ENCODE results near the gene TNFRSF1B.
A peak's percentile ranks its signal among the peaks of the same experiment; 100 is the strongest.

Gene TNFRSF1B

DNA sequence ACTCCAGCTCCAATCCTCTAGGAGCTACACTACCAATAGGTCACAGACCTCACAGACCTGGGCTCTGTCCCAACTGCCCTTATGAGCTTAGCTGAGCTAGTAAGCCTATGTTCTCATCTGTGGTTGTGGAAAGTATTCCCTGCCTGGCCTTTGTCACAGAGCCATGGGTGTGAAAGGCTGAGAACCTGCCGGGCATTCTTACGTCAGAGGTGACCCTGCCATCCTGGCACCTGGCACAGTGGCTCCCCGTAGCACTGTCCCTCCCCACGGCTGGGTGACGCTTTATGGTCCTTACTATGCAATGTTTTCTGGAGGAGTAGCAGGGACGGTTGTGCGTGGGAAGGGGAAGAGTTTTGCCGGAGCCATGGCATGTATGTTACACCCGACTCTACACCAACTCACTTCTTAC, 3.5 kb downstream of the TNFRSF1B start:
- H3K4me1 Mint-ChIP-seq (ENCODE audit: low read depth): peaks cover 94% of the 10 kb centered on the region
- intact Hi-C loops (cut with micrococcal nuclease): no loop called here
- H3K4me3 Mint-ChIP-seq: peak overlapping the region; percentile 51
- H3K27me3 Mint-ChIP-seq: no peaks in the 10 kb centered on the region
- H3K36me3 Mint-ChIP-seq (ENCODE audit: low read depth): peaks cover 61% of the 10 kb centered on the region
- peak overlapping the region; percentile 78 for H3K27ac Mint-ChIP-seq
- H3K9me3 Mint-ChIP-seq: no peaks in the 10 kb centered on the region

- no peaks in the 10 kb centered on the region for H3K27me3 Mint-ChIP-seq
- H3K4me1 Mint-ChIP-seq (ENCODE audit: low read depth): peaks cover 94% of the 10 kb centered on the region
- intact Hi-C loops (cut with micrococcal nuclease): no loop called here
- H3K4me3 Mint-ChIP-seq: peak overlapping the region; percentile 49
- peaks cover 73% of the 10 kb centered on the region for H3K36me3 Mint-ChIP-seq (ENCODE audit: low read depth)
- H3K27ac Mint-ChIP-seq: peak overlapping the region; percentile 78
- no peaks in the 10 kb centered on the region for H3K9me3 Mint-ChIP-seq
Observed at GRCh38 chr1:12171206-12172041, 4.6 kb downstream of the TNFRSF1B start.

GRCh38 chr1:12172042-12172851, 5.5 kb downstream of the TNFRSF1B start:
- H3K4me3 Mint-ChIP-seq: peak overlapping the region; percentile 52
- peak overlapping the region; percentile 78 for H3K27ac Mint-ChIP-seq
- no peaks in the 10 kb centered on the region for H3K9me3 Mint-ChIP-seq
- H3K4me1 Mint-ChIP-seq (ENCODE audit: low read depth): peaks cover 99% of the 10 kb centered on the region
- intact Hi-C loops (cut with micrococcal nuclease): no loop called here
- no peaks in the 10 kb centered on the region for H3K27me3 Mint-ChIP-seq
- H3K36me3 Mint-ChIP-seq (ENCODE audit: low read depth): peaks cover 76% of the 10 kb centered on the region

- H3K4me1 Mint-ChIP-seq (ENCODE audit: low read depth): peaks cover 99% of the 10 kb centered on the region
- intact Hi-C loops (cut with micrococcal nuclease): no loop called here
Observed at GRCh38 chr1:12173041-12173509, 6.3 kb downstream of the TNFRSF1B start.

GRCh38 chr1:12173631-12174121, 6.9 kb downstream of the TNFRSF1B start:
- H3K36me3 Mint-ChIP-seq (ENCODE audit: low read depth): peaks cover 74% of the 10 kb centered on the region
- intact Hi-C loops (cut with micrococcal nuclease): no loop called here

More at GRCh38 chr1:12173041-12173509, 6.3 kb downstream of the TNFRSF1B start:
- peak overlapping the region; percentile 78 for H3K27ac Mint-ChIP-seq
- no peaks in the 10 kb centered on the region for H3K9me3 Mint-ChIP-seq
- H3K4me3 Mint-ChIP-seq: no peak overlapping the region
- H3K27me3 Mint-ChIP-seq: no peaks in the 10 kb centered on the region
- H3K36me3 Mint-ChIP-seq (ENCODE audit: low read depth): peaks cover 74% of the 10 kb centered on the region

GRCh38 chr1:12174924-12175810, 8.4 kb downstream of the TNFRSF1B start:
- Mint-ChIP-seq H3K4me3 (peak overlapping the region; percentile 35), H3K4me1 (ENCODE audit: low read depth) (peaks cover 99% of the 10 kb centered on the region), H3K36me3 (ENCODE audit: low read depth) (peaks cover 74% of the 10 kb centered on the region), H3K27ac (peak overlapping the region; percentile 78), H3K9me3 (no peaks in the 10 kb centered on the region), H3K27me3 (no peaks in the 10 kb centered on the region)
- intact Hi-C loops (cut with micrococcal nuclease): no loop called here

More at GRCh38 chr1:12173631-12174121, 6.9 kb downstream of the TNFRSF1B start:
- peaks cover 99% of the 10 kb centered on the region for H3K4me1 Mint-ChIP-seq (ENCODE audit: low read depth)
- no peaks in the 10 kb centered on the region for H3K27me3 Mint-ChIP-seq
- H3K27ac Mint-ChIP-seq: peak overlapping the region; percentile 78
- no peak overlapping the region for H3K4me3 Mint-ChIP-seq
- no peaks in the 10 kb centered on the region for H3K9me3 Mint-ChIP-seq

- peaks cover 74% of the 10 kb centered on the region for H3K36me3 Mint-ChIP-seq (ENCODE audit: low read depth)
- intact Hi-C loops (cut with micrococcal nuclease): no loop called here
- H3K9me3 Mint-ChIP-seq: no peaks in the 10 kb centered on the region
- peaks cover 100% of the 10 kb centered on the region for H3K4me1 Mint-ChIP-seq (ENCODE audit: low read depth)
- H3K27ac Mint-ChIP-seq: peak overlapping the region; percentile 78
- no peaks in the 10 kb centered on the region for H3K27me3 Mint-ChIP-seq
- H3K4me3 Mint-ChIP-seq: no peak overlapping the region
Observed at GRCh38 chr1:12176298-12177118, 9.7 kb downstream of the TNFRSF1B start.

GRCh38 chr1:12177156-12177998, 10.6 kb downstream of the TNFRSF1B start:
- H3K4me3 Mint-ChIP-seq: peak overlapping the region; percentile 11
- H3K36me3 Mint-ChIP-seq (ENCODE audit: low read depth): peaks cover 74% of the 10 kb centered on the region
- no peaks in the 10 kb centered on the region for H3K9me3 Mint-ChIP-seq
- no peaks in the 10 kb centered on the region for H3K27me3 Mint-ChIP-seq
- intact Hi-C loops (cut with micrococcal nuclease): no loop called here
- peak overlapping the region; percentile 96 for H3K27ac Mint-ChIP-seq
- peaks cover 100% of the 10 kb centered on the region for H3K4me1 Mint-ChIP-seq (ENCODE audit: low read depth)

DNA sequence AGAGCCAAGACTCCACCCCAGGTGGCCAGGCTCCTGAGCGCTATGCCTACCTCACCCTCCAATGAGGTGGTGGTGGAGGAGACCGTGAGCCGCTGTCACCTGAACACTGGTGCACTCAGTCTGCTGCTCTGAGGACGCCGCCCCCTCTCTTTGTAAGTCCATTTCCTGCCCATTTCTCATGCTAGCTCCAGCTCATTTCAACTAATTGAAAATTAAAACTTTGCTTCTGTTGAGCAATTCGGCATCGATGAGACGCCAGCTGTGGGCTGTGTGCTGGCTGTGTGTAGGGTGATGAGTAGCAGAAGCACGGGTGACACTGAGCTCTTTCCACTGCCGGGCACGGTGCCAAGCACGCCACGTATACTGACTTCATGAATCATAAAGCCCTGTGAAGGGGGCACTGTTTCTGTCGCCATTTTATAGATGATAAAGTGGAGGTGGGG, 11.2 kb downstream of the TNFRSF1B start:
- intact Hi-C loops (cut with micrococcal nuclease): no loop called here
- Mint-ChIP-seq H3K4me3 (peak overlapping the region; percentile 18), H3K4me1 (ENCODE audit: low read depth) (peaks cover 100% of the 10 kb centered on the region), H3K36me3 (ENCODE audit: low read depth) (peaks cover 79% of the 10 kb centered on the region), H3K27ac (peak overlapping the region; percentile 96), H3K9me3 (no peaks in the 10 kb centered on the region), H3K27me3 (no peaks in the 10 kb centered on the region)

DNA sequence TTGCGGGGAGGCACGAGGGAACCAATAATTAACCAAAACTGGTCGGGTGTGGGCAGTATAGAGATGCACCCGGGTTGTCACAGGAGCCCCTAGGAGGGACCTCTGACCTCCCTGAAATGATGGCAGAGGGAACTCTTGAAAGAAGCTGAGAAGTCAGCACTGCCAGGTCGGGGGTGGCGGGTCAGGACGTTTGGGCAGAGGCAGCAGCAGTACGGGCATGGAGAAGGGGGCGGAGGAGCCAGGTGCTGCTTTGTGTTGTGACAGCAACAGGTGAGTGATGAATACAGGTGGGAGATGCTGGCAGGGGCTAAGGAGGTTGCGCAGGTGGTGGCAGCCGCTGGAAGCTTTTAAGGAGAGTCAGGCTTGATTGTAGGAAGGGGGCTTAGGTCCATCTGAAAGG, 11.7 kb downstream of the TNFRSF1B start:
- Mint-ChIP-seq H3K9me3 (no peaks in the 10 kb centered on the region), H3K27me3 (no peaks in the 10 kb centered on the region), H3K4me3 (peak overlapping the region; percentile 18), H3K36me3 (ENCODE audit: low read depth) (peaks cover 77% of the 10 kb centered on the region), H3K27ac (peak overlapping the region; percentile 96), H3K4me1 (ENCODE audit: low read depth) (peaks cover 98% of the 10 kb centered on the region)
- intact Hi-C loops (cut with micrococcal nuclease): no loop called here

- H3K27ac Mint-ChIP-seq: peak overlapping the region; percentile 96
- H3K36me3 Mint-ChIP-seq (ENCODE audit: low read depth): peaks cover 71% of the 10 kb centered on the region
- intact Hi-C loops (cut with micrococcal nuclease): no loop called here
- no peak overlapping the region for H3K4me3 Mint-ChIP-seq
- peaks cover 98% of the 10 kb centered on the region for H3K4me1 Mint-ChIP-seq (ENCODE audit: low read depth)
- H3K9me3 Mint-ChIP-seq: no peaks in the 10 kb centered on the region
- no peaks in the 10 kb centered on the region for H3K27me3 Mint-ChIP-seq
Observed at GRCh38 chr1:12179111-12179519, 12.3 kb downstream of the TNFRSF1B start.

DNA sequence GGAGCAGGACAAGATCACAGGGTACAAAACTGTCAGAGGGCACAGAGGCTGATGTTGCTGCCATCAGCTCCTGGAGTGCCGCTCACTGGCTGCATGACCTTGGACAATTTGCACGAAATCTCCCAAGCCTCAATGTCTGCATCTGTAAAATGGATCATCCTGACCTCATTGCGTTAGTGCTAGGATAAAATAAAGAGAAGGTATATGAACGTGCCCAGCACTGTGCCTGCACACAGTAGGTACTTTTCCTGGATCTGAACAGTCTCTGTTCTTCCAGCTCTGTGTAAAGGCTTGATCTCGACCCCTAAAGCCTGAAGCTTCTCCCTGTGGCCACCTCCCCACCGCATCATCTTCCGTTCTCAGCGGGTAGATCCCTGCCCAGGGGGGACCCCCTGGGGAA, 12.9 kb downstream of the TNFRSF1B start:
- Mint-ChIP-seq H3K36me3 (ENCODE audit: low read depth) (peaks cover 68% of the 10 kb centered on the region), H3K4me1 (ENCODE audit: low read depth) (peaks cover 98% of the 10 kb centered on the region), H3K9me3 (no peaks in the 10 kb centered on the region), H3K4me3 (no peak overlapping the region), H3K27ac (peak overlapping the region; percentile 96), H3K27me3 (no peaks in the 10 kb centered on the region)
- intact Hi-C loops (cut with micrococcal nuclease): loop anchor here (5.0 kb wide), 1 partner anchor 37 kb away; no protein-coding TSS in a partner anchor

All from dendritic cell treated with granulocyte-macrophage colony-stimulating factor and Interleukin-4, amounts not matched to agents 40 ng/mL and 50 ng/mL, for 4 days (primary cell).